ENCODE data around the gene MRPS24.

GRCh38 chr7:43838201-43838658 is 31.1 kb downstream of the MRPS24 start:
- TF ChIP-seq FOXA1 (IDR thresholded peaks at IDR 0.05): no peak
- TF ChIP-seq TARDBP (IDR thresholded peaks at IDR 0.05): no peak
- no peak for TF ChIP-seq ARNT (IDR thresholded peaks at IDR 0.05)
- TF ChIP-seq BHLHE40 (IDR thresholded peaks at IDR 0.05; ENCODE audit: borderline replicate concordance): no peak
- no peak for TF ChIP-seq FOXM1 (IDR thresholded peaks at IDR 0.05; ENCODE audit: borderline replicate concordance)
- no peak for TF ChIP-seq SUZ12 (IDR thresholded peaks at IDR 0.05)
- TF ChIP-seq FOXK2 (IDR thresholded peaks at IDR 0.05): no peak
- TF ChIP-seq ELF4 (IDR thresholded peaks at IDR 0.05): no peak
- TF ChIP-seq CTBP1 (IDR thresholded peaks at IDR 0.05; ENCODE audit: borderline replicate concordance): no peak
- no peak for TF ChIP-seq SP1 (IDR thresholded peaks at IDR 0.05)
